Stimulated activated CD8-positive, alpha-beta memory T cell treated with anti-CD3 and anti-CD28 coated beads, Interleukin-7, amount 100 ng/mL, for 48 hours (primary cell): ENCODE measurements around the gene AGMO.

Experiments
- DNase-seq, 2 donors: peaks; one replicate each; pipeline ENCODE4 v3.0.0-alpha.2; 2020; ENCODE audit warnings: low read depth in 1 of 2; ENCODE audit errors: extremely low read depth in 1 of 2

AGMO gene

DNA sequence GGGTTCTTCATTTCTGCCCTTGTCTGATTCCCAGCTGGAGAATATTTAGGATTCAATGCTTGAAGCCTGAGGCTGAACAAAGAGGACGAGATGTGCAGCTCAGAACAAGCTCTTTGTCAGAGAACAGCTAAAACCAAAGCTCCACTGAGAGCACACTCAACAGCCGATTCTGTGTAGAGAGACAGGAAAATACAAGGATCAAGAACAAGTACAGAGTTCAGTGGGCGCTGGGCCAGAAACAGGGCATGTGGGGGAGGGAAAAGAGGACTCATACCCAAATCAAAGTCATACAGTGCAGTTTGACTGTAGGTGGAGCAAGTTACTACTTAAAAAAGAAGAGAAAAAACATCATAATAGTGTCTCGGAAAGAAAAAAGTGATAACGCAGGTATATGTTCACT is at the start of gene AGMO:
AGMO (minus strand) TSS at position 181 of the 400 bp plus-strand sequence.
- no peak for DNase-seq

DNA sequence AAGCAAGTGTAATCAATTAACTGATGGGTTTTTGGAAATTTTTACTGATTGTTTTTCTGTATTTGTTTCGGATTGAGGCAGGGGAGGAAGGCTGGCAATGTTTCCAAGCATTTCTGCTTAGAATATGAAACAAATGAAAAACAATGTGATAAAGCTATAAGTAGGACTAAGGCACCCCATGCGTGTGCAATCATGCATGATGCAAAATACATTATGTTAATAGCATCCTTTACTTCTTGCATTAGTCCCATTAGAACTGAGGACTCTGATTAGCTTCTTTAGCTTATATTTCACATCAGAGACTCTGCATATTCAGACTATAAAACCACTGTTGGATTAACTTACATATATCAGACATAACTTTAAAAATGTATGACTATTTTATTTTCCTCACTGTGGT is 48.7 kb upstream of the AGMO start:
- no peak for DNase-seq

DNA sequence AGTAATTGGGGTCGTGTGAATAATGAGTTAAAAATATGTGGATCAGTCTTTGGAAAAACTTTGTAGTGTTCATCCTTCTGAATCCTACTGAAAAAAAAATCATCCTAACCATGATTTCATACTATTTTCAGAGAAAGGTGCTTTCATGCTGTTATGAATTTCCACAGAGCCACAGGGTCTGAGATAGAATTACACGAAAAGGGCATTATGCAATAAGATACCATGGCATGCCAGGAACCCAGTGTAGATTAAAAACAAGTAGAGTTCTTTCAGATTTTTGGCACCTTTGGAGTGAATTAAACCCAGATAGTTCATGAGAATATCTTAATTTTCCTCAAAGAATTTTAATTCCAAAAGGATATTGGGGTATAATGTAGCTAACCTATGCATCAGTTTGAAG is 47.5 kb upstream of the AGMO start:
- no peak for DNase-seq

DNA sequence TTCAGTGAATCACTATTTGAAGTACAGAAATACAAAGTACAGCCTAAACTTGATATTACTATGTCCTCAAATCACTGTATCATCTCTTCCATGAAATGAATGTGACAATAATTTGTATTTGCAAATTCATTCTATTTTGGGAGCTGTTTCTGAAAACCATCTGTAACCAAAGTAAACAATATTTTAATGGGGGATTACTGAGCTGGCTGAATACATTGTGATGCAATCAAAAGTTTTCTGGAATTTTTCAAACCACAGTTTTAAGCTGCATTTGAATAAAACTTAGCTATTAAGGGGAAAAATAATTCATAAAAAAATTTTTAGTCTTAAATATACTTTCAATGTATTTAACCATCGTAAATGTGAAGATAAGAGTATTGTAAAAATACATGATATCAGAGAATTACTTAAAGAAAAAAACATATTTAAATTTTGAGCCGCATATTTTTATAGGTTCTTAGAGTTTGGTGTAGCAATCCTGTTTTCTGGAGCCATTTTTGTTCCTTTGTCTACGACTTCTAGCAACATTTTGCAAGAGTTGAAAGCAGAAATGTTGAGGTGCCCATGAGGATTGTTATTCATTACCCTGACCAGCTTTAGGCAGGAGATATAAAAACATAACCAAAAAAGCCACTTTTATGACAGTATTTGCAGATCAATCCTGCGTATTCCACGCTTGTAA is 45.9 kb upstream of the AGMO start:
- DNase-seq = no peak

DNA sequence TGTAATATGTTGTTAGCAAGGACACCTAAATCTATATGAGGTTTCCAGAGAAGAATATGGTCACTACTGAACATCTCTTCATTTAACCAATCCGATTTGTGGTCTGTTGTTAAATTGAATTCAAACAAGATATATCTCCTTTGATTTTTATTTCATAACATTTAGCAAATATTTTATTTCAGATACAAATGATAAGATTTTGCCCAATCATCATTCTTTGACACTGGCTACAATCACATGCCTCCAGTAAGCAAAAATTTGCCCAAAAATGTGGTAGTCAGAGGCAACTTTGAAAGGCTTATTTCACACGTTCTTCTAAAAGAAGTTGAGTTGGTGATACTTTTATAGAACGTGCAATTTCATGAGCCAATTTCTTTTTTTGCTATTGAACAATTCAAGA is 44.7 kb upstream of the AGMO start:
- no peak for DNase-seq

DNA sequence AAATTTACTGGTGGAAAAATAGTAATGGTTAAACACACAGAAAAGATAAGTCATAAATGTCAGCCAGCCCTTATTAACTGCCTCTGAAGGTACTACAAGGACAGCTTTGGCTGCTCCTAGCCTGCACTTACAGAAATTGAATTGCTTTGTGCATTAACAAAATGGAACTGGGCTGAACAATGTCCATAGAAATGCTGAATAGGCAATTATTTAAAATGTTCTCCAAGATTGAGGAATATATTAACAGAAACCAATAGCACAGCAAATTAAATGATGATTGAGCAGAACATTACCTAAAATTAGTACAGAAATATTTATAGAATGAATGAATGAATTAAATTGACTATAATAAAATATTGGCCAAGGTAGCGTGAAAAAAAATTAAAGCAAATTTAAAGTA is 42.4 kb upstream of the AGMO start:
- no peak for DNase-seq

DNA sequence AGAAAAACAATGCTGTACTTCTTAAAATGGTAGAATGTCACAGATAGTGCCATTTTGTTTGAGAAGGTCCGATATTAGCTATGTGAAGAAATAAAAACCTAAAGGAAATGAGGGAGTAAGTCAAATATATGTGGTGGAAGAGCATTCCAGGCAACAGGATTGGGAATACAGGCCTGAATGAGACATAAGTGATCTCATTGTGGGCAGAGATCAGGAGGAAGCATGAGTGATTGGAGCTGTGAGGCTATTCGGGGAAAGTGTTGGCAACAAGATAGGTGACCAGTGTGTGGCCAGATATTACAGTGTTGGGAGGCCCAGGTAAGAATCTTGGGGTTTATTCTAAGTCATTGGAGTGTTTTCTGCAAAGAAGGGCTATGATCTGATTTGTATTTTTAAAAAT is 41.3 kb upstream of the AGMO start:
- no peak for DNase-seq

DNA sequence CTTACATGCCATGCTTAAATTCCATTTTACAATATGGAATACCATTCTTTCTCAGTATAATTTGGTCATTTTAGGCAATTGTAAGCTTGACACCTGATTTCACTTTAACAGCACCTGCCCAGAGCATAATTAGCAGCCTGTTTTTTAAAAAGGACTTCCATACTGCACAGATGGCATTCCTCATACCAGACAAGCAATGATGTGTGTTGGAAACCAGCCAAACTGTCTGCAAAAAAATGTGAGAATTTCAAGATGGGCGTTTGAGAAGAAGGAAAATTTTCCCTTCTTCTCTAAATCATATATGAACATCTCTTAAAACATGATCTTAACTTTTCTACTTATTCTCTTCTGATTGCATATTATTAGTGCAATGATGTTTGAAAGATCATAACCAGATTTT is 40.4 kb upstream of the AGMO start:
- no peak for DNase-seq

DNA sequence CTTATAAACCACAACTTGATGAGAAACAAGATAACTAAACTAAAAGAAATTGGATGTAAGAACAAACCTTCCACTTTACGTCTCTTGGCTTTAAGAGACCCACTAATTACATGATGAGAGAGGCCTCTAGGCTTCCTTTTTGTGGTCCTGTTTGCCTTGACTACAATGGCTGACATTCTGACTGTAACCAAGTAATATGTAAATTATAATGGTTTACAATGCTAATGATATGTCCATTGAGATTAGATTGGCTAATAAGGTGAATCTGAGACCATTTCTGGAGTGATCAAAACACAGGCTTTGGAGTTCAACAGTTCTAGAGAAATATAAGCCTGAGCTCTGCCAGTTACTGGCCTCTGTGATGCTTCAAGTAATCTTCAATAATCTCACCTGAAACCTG is 39.4 kb upstream of the AGMO start:
- DNase-seq = no peak

DNA sequence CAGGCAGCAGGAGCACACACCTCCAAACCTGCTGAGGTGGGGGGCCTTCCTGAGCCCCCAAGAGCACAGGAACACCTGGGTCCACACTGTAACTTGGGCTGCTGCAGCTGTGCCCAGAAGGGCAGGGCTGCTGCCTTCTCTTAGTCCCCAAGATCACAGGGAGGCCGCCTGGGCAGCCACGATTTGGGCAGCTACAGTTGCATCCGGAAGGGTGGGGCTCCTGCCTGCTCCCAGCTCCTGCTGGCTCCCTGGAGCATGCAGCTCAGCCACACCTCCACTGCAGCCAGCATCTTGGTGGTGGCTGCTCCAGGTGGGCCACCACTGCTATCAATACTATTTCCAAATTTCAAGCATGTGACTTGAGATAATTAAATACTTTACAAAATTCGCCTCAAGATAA is 38.5 kb upstream of the AGMO start:
- DNase-seq = no peak

DNA sequence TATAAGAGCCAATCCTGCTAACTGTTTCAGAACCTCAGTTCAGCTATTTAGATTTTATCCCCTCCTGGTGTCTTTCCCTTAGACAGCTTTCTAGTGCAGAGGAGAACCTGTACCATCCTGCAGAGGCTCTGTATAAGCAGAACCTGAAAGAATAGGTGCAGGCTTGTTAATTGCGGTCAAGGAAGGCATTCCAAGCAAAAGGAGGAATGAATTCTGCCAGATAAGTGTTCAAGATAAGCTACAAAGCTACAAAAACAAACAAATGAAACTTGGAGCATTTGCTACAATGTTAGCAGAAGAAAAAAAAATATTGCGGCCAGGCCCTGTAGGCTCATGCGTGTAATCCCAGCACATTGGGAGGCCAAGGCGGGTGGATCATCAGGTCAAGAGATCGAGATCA is 32.6 kb upstream of the AGMO start:
- no peak for DNase-seq

DNA sequence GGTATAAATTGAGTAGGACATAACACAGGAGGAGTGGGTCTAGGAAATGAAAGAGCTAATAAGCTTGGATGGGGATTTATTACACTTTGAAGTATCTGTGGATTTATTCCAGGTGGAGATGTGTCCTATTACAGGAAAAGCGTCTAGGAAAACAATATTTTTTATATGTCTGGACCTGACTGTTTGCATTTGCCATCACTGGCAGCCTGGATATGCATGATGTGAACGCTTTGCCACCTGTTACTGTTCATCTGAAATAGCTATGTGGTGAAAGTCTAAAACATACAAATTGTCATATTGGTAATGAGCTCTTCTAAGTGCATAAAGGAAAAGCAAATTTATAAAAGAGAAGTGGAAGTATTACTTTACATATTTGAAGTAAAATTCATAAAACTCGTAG is 31.6 kb upstream of the AGMO start:
- DNase-seq = no peak

DNA sequence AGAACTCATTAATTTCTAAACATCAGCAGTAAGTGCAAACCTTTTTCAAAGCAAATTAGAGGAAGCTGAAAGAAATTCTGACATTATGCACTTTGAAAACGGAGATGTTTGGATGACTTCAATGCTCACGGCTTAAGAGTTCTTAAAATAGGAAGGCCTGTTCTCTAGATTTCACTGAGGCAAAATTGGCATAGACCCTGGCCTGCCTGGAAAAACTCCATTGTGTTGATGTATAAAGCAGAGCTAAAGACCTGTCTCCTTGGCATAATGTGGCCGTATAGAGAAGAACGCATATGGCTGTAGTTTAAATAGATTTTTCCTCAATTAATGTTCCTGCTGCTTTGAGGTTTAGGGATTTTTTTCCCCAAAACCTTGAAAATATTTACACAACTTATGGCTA is 24.5 kb upstream of the AGMO start:
- no peak for DNase-seq

DNA sequence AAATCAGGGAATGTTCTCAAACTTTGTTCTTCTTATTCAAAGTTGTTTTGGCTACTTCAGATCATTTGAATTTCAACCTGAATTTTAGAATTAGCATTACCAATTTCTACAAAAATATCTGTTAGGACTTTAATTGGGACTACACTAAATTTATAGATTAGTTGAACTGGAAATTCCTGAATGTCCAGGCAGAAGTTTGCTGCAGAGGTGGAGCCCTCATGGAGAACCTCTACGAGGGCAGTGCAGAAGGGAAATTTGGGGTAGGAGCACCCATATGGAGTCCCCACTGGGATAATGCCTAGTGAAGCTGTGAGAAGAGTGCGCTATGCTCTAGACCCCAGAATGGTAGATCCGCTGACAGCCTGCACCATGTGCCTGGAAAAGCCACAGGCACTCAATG is 22.8 kb upstream of the AGMO start:
- DNase-seq = no peak

DNA sequence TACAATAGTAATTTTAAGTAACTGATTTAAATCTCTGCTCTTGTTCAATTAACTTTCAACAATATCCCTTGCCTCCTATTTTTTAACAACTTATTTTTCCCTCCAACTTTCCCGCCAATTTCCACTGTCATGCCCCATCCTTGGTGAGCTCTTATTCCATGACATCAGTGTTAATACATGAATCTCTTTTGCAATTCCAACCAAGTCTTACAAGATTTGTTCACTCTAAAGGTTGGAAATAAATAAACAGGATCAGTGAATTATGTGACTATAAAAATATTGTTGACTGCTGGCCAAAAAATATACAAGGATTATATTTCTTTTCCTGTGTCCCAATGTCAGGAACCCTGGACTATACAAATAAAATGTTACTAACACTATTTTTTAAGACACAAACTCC is 21.0 kb upstream of the AGMO start:
- no peak for DNase-seq

DNA sequence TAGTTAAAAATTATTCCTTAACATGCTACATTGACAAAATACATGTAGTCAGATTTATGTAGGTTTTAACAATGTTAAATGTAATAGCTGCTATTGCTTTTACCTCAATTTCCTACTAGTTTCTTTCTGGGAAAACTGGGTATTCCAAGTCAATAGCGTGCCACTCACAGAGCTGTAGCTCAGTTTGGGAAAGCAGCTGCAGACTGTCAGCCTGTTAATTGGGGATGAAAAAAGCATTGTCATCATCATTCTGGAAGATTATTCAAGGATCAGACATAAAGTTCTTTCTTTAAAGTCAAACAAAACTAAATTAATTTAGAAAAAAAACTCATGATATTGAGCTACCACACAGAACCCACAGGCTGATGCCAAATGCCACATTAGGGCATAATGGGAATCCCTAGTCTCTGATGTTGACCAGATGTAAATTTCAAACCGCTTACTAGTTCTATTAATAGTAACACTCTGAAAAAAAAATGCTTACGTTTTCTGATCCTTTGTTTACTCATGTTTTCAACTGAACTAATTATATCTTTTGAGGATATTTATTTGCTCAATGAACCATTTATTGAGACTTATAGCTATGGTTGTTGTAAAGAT is 19.6 kb upstream of the AGMO start:
- DNase-seq = no peak

DNA sequence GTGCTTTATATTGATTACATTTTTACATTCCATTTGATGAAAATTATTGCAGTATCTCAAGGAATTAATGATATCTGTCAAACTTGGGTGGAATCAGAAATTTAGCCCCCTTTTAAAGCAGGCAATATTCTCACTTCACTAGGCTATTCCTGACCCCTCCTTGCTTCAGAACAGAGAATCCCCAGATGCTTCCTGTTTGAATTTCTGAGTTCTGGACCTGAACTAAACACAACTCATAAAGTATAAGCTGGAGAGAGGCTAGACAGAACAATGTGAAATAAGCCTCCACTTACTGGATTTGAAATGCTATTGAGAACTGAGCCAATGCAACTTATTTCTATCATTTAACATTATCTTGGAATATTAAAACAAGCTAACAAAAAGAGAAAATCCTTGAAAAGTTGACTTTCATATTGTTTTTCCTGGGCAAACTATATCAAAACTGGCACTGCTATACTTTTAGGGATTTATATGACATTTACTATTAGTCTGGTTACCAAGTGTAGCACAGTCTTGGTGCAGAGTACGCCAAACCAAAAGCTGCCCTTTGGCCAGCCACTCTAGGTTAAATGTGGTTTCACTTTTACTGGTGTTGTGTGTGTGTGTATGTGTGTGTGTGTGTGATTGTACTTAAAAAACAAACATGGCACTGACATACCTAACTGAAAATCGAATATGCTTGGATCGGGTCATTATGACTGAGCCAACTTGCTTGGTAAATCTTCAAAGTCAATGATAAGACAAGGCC is 19.0 kb upstream of the AGMO start:
- DNase-seq = no peak

DNA sequence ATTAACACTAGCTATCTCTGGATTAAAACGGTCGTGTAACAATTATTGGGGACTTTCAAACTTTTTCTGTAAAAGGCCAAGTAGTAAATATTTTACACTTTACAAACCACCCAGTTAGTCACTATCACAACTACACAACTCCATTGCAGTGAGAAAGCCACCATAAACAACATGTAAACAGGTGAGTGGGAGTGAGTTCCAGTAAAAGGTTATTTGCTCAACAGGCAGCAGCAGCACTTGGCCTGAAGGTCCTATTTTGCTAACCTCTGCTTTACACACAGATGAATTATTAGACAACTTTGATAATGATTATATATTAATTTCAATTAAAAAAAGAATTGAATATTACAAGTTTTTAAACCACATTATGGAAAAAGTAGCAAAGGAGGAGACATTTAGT is 15.8 kb upstream of the AGMO start:
- no peak for DNase-seq

DNA sequence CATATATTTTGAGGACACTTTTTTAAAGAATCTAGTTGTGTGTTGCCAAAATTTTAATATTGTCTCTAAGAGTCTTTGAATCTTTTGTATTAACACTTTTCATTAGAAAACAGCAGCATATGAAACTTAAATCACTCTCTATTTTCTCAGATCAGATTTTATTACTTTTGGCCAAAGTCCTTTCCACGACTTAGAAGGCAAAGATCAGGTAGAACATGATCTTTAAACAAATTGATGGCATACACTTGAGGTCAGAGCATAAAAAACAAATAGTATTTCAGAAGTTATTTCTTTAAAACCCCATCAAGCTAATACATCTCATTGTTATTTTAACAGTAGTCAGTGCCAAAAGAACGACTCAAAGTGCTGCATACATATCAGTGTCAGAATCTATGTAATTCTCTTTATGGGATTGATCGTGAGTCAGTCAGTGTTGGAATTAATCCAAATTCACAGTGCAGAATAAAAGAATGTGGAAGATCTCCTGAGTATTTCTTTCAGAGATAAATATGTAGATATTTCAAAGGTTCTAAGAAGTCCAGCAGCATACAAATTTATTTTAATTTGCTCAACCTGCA is 9.6 kb upstream of the AGMO start:
- no peak for DNase-seq

DNA sequence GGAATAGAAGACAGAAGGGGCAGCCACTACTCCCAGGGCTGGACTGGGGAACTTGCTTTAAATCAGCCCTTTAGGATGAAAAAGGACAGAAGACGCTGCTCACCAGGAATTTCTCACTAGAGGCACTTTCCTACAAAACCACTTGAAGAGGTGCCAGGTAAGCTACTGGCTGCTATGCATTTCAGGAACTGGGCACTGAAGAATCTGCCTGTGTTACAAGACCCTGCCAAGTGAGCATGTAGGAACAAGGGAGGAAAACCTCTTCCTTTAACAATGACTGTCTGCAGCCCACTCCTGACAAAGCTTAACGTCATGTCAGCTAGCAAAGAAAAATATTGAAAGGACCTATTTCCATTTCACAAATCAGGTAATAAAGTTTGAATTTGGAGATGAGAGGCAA is 5.8 kb upstream of the AGMO start:
- no peak for DNase-seq

DNA sequence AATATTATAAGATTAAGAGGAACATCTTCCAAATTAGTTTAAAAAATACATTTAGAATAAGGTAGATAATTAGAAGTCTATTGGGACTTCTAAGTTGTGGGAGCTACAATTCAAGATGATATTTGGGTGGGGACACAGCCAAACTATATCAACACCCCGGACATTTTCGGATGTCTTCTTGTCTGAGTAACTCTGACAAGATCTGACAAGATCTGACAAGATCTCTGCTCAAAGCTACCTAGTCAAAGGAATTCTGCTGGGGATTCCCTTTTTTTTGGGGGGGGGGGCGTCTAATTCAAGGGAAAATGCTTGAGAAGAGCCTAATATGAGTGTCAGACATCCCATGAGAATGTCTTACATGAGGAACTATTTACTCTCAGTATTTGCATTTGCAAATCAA is 5.2 kb upstream of the AGMO start:
- DNase-seq = no peak

DNA sequence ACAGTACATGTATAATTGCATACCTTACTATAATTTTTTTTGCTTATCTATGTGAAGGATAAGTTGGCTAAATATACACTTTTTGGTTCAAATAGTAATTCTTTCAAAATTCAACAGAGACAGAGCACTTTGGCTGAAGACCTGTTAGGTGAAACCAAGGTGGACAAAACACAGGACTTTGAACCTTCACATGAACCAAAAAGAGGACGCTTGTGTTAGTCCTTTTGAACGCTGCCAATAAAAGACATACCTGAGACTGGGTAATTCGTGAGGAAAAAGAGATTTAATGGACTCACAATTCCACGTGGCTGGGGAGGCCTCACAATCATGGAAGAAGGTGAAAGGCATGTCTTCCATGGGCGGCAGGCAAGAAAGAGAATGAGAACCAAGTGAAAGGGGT is 4.7 kb upstream of the AGMO start:
- no peak for DNase-seq
